Activated CD4-positive, alpha-beta T cell treated with anti-CD3 and anti-CD28 coated beads, Interleukin-2, Interleukin-4, amounts not matched to agents 100 ng/mL and 50 ng/mL, durations not matched to agents 16 hours and 8 hours (primary cell): ENCODE measurements around the gene AMHR2.
A peak's percentile ranks its signal among the peaks of the same experiment; 100 is the strongest.
"Not testable (repeated sequence)": the region's sequence is repeated elsewhere in the genome, so short reads cannot be mapped to it uniquely, and the experiment has no call there.

Source experiments
- DNase-seq: peaks from one replicate; pipeline ENCODE4 v3.0.0-alpha.2; 2020; ENCODE audit warnings: low spot score

AMHR2 gene

GRCh38 chr12:53414756-53415417 lies 8.8 kb upstream of the AMHR2 start:
- no peak for DNase-seq

- DNase-seq = not testable (repeated sequence)
These were observed 7.8 kb upstream of the AMHR2 start for GRCh38 chr12:53415752-53416389.

GRCh38 chr12:53417291-53417816 lies 6.3 kb upstream of the AMHR2 start:
- DNase-seq = peak; percentile 25

GRCh38 chr12:53418221-53418620 lies 5.4 kb upstream of the AMHR2 start:
- DNase-seq = no peak

- no peak for DNase-seq
These were observed 3.9 kb upstream of the AMHR2 start for GRCh38 chr12:53419756-53420155.

- not testable (repeated sequence) for DNase-seq
These were observed 1.4 kb upstream of the AMHR2 start for GRCh38 chr12:53422247-53422646.

GRCh38 chr12:53424626-53425514 lies 1.2 kb downstream of the AMHR2 start:
- DNase-seq = no peak

GRCh38 chr12:53425515-53426150 lies 2.0 kb downstream of the AMHR2 start:
- no peak for DNase-seq

- DNase-seq = peak; percentile 52
These were observed 4.4 kb downstream of the AMHR2 start for GRCh38 chr12:53427905-53428594.

- no peak for DNase-seq
These were observed 5.1 kb downstream of the AMHR2 start for GRCh38 chr12:53428741-53429140.

- no peak for DNase-seq
These were observed 6.5 kb downstream of the AMHR2 start for GRCh38 chr12:53430116-53430515.

GRCh38 chr12:53431187-53431586 lies 7.5 kb downstream of the AMHR2 start:
- no peak for DNase-seq

GRCh38 chr12:53435326-53435725 lies 11.7 kb downstream of the AMHR2 start:
- DNase-seq = not testable (repeated sequence)

GRCh38 chr12:53439582-53439981 lies 15.9 kb downstream of the AMHR2 start:
- DNase-seq = not testable (repeated sequence)

- DNase-seq = peak; percentile 100
These were observed 17.6 kb downstream of the AMHR2 start, which contains the start of gene PRR13 for GRCh38 chr12:53441040-53441833. TSS of gene PRR13 (plus strand) at chr12:53441734. CDS start at chr12:53442715, 981 bp downstream.

GRCh38 chr12:53443955-53444354 lies 20.3 kb downstream of the AMHR2 start:
- DNase-seq = no peak

- not testable (repeated sequence) for DNase-seq
These were observed 21.1 kb downstream of the AMHR2 start for GRCh38 chr12:53444593-53445325.

- no peak for DNase-seq
These were observed 27.3 kb downstream of the AMHR2 start for GRCh38 chr12:53450936-53451335.

- peak; percentile 99 for DNase-seq
These were observed 28.1 kb downstream of the AMHR2 start, which contains the start of gene PCBP2 for GRCh38 chr12:53451661-53452158. TSS of gene PCBP2 (plus strand) at chr12:53452102. CDS start at chr12:53454801, 2,699 bp downstream.
